ENCODE results near the gene MTX1.
A peak's percentile ranks its signal among the peaks of the same experiment; 100 is the strongest.

The MTX1 gene

DNA sequence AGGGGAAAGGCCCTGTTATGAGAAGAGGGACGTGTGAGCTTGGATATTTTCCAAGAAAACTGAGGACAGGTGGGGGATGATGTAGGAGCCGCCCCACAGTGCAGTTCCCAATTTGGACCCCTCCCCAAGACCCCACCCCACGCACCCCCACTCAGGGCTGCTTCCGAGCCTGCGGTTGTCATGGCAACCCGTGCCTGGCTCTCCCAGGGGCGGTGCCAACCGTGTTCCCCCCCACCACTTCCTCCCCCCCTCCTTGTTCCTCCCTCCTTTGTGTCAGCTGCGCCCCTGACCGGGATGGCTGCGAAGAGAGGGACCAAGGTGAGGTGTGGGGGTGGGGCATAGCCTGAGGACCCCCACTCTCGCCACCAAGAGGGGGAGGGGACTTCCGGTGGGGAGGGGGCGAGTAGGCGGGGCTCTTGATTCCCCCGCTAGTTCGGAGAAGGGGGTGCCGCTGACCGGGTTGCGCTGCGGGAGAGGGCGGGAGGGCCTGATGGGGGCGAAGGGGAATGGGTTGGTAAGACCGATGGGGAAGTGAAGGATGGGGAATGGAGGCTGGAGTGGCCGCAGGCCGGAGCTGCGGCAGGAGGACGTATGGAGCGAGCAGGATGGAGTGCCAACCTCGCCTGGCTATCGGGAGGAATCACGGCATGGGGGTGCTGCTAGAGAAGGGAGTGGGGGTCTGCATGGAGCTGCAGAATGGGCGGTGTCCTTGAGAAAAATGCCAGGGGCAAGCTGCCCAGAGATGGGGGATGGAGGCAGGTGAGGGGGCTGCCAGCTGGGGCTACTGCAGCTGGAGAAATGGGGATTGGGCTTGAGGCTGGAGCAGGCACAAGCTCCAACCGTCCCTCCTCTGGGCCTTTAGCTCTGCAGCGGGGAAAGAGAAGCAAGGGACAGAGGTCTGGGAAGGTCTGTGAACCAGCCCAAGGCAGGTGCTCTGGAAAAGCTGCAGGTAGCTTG lies 33.9 kb upstream of the MTX1 start:
- DNase-seq (ENCODE audit: low read depth) = no peak

DNA sequence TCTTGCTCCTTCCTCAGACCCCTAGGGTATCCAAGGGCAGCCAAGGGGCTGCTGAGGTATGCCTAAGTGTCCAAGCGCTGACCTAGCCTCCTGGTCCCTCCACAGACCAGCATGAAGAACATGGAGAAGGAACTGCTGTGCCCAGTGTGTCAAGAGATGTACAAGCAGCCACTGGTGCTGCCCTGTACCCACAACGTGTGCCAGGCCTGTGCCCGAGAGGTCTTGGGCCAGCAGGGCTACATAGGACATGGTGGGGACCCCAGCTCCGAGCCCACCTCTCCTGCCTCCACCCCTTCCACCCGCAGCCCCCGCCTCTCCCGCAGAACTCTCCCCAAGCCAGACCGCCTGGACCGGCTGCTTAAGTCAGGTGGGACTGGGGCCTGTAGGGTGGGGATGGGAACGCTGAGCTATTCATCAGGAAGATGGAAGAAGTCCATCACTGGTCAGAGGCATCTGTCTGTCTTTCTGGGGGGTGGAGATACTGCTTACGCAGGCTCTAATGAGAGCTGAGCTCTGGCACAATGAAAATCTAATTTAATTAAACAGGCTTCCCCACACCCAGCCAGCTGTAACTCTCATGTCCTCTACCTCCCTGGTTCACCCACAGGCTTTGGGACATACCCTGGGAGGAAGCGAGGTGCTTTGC lies 33.1 kb upstream of the MTX1 start:
- no peak for DNase-seq (ENCODE audit: low read depth)

DNA sequence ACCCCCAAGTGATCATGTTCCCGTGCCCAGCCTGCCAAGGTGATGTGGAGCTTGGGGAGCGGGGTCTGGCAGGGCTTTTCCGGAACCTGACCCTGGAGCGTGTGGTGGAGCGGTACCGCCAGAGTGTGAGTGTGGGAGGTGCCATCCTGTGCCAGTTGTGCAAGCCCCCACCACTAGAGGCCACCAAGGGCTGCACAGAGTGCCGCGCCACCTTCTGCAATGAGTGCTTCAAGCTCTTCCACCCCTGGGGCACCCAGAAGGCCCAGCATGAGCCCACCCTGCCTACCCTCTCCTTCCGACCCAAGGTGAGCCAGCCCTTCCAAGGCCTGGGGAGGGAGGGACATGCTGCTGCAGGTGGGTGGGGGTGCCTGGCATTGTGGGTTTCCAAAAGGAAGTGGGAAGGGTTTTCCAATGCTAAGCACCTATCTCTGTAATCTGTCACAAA lies 32.5 kb upstream of the MTX1 start:
- DNase-seq (ENCODE audit: low read depth) = no peak

DNA sequence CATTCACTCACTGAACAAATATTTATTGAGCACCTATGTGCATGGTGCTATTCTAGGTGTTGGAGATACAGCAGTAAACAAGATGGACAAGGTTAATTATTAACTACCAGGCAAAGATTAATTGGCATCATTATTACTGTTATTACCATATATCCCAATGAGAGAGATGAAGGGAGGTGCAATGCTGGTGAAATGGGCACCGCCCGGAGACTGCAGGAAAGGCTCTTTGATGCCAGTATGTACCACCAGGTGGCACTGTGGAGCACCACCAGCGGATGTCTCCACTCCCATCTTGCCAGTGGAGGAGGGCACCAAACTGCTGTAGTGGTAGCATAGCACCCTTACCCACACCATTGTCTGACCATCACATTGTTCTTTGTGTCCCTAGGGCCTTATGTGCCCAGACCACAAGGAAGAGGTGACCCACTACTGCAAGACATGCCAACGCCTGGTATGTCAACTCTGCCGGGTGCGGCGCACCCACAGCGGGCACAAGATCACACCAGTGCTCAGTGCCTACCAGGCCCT lies 31.9 kb upstream of the MTX1 start:
- peak; percentile 66 for DNase-seq (ENCODE audit: low read depth)

DNA sequence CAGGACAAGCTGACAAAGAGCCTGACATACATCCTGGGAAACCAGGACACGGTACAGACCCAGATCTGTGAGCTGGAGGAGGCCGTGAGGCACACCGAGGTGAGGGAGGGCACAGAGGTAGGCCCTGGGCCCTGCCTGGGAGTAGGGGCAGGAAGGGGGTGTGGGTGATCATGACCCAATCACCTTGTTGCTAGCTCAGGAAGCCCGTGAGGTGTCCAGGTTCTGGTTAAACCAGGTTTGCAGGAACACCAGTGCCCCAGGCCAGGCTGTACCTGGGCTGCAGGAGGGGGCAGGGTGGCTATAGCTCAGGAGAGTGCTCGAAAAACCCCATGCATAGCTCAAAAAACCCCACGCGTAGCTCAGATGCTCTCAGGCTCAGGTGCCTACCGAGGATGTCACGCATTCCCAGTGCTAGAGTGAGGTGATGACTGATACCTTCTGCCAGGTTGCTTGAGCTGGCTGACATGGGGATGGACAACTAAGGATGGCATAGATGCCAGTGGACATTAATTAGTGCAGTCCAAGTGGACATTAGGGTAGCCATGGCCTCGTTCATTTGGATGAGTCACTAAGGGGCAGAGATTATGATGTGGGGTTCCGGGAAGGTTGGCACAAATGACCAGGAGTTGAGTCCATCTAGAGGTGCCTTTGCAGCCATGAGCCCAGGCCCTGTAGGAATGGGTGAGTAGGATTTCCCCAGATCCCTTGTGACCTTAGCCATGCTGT lies 31.1 kb upstream of the MTX1 start:
- DNase-seq (ENCODE audit: low read depth) = no peak

DNA sequence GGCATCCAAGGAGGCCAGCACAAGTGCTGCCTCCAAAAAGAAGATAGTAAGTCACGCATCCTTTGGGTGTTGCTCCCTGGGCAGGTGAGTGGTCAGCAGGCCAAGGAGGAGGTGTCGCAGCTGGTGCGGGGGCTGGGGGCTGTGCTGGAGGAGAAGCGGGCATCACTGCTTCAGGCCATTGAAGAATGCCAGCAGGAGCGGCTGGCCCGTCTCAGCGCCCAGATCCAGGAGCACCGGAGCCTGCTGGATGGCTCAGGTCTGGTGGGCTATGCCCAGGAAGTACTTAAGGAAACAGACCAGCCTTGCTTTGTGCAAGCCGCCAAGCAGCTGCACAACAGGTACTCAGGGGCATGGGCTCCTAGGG lies 30.6 kb upstream of the MTX1 start:
- DNase-seq (ENCODE audit: low read depth) = no peak

DNA sequence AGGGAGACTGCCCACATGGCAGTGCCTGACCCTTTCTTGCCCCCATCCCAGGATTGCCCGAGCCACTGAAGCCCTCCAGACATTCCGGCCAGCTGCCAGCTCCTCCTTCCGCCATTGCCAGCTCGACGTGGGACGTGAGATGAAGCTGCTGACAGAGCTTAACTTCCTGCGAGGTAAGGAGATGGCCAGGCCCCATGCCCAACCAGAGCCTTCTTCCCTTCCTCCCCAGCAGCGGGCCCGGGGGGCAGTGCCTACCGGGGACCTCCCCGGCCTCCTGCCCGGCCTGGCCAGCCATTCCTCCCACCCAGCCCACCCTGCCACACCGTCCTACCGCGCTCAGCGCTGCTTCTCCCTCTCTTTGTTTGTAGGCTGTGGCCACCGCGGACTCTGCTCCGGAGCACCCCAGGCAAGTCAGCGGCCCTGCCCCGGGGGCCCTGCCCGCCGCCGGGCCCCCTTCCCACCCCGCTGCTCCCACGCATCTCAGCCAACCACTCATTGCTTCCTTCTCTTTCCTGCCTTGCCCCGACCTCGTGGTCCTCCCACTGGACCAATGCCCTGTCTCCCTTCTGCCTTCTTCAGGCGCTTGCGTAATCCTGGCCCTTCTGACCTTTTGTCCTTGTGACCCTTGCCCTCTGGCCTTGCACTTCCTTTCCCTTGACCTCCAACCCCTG lies 29.9 kb upstream of the MTX1 start:
- DNase-seq (ENCODE audit: low read depth) = no peak

DNA sequence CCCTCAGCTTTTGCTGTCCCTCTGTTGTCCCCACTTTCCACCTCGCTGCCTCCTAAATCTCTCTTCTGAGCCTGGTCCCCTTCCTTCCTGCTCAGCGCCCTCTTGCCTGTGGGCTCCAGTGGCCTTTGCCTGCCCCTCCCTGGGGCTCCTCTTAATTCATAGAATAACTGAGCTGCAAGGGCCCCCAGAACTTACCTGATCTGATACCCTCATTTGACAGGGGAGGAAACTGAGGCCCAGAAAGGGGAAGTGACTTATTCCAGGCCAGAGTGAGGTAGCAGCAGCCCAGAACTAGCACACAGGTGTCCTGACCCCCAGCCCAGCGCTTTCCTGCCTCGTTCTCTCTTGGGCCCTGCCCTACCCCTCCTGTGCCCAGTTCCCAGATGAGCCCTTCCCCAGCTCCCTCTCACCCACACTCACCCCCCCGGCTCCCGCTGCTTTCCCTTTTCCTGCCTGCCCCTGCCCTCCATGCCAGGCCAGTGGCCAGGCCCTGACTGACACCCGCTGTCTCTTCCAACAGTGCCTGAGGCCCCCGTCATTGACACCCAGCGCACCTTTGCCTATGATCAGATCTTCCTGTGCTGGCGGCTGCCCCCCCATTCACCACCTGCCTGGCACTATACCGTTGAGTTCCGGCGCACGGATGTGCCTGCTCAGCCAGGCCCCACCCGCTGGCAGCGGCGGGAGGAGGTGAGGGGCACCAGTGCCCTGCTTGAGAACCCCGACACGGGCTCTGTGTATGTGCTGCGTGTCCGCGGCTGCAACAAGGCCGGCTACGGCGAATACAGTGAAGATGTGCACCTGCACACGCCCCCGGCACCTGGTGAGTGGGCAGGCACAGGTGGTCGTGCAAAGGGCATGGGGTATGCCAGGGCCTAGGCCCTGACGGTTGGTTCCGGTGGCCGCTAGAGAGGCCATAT lies 29.1 kb upstream of the MTX1 start:
- no peak for DNase-seq (ENCODE audit: low read depth)

DNA sequence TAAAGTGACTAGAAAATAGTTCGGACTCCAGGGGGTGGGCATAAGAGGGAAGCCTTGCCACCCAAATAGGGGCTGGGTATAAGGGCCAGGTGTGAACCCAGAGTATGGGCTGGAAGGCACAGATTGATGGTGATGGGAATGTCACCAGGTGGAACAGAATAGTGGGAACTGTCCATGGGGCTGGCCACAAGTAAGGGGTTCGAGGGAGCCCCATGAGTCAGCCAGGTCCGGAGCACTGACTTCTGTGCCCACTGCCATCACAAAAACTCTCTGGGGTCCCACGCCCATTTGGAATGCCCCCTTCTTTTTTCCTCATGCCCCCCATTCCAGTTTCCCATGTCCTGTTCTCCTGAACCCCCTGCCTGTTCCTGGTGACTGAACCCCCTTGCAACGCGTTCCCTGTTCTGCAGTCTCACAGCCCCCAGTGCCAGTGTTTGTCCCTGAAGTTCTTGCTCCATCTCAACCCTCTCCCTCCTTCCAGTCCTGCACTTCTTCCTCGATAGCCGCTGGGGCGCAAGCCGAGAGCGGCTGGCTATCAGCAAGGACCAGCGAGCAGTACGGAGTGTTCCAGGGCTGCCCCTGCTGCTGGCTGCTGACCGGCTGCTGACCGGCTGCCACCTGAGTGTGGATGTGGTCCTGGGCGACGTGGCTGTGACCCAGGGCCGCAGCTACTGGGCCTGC lies 27.0 kb upstream of the MTX1 start:
- no peak for DNase-seq (ENCODE audit: low read depth)

DNA sequence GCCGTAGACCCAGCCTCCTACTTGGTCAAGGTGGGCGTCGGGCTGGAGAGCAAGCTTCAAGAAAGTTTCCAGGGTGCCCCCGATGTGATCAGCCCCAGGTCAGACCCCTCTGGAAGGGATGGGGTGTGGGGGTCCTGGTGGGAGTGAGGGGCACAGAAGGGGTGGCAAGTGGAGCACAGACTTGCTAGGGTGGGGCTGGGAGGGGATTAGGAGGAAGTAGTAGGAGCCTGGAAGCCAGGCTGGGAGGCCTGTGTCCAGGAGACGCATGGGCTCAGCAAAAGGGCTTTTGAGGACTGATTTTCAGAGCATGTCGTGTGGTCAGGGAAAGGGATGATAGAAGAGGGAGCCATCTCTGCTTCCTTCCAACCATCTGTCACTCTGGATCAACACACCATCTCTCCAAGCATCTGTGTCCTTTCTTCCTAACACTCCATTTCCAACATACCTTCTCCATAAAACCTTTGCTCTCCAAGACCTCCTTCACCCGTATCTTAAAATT lies 26.4 kb upstream of the MTX1 start:
- DNase-seq (ENCODE audit: low read depth) = no peak

DNA sequence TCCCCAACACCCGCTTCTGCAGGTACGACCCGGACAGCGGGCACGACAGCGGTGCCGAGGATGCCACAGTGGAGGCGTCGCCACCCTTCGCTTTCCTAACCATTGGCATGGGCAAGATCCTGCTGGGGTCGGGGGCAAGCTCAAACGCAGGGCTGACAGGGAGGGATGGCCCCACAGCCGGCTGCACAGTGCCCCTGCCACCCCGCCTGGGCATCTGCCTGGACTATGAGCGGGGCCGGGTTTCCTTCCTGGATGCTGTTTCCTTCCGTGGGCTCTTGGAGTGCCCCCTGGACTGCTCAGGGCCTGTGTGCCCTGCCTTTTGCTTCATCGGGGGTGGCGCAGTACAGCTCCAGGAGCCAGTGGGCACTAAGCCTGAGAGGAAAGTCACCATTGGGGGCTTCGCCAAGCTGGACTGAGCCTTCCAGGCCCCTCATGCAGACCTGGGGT lies 24.7 kb upstream of the MTX1 start:
- DNase-seq (ENCODE audit: low read depth) = no peak

DNA sequence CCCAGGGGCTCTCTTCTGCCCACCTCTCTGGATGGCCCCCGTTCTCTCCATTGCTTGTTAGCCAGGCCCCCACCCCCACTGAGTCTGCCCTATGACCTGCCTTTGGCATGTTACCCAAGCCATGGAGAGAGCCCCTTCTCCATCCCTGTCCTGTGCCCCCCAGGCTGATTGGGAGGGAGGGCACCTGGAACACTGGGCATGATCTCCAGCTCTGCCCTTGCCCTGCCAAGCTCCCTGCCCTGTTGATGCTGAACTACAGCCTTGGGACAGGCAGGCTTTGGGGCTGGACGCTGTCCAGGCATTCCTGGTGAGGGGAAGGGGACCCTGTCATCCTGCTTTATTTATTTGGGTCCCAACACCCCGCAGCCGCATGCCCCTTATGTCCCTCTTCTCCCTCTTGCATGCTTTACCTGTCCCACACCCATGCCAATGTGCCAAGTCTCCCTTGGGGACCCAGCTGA lies 24.1 kb upstream of the MTX1 start:
- no peak for DNase-seq (ENCODE audit: low read depth)

DNA sequence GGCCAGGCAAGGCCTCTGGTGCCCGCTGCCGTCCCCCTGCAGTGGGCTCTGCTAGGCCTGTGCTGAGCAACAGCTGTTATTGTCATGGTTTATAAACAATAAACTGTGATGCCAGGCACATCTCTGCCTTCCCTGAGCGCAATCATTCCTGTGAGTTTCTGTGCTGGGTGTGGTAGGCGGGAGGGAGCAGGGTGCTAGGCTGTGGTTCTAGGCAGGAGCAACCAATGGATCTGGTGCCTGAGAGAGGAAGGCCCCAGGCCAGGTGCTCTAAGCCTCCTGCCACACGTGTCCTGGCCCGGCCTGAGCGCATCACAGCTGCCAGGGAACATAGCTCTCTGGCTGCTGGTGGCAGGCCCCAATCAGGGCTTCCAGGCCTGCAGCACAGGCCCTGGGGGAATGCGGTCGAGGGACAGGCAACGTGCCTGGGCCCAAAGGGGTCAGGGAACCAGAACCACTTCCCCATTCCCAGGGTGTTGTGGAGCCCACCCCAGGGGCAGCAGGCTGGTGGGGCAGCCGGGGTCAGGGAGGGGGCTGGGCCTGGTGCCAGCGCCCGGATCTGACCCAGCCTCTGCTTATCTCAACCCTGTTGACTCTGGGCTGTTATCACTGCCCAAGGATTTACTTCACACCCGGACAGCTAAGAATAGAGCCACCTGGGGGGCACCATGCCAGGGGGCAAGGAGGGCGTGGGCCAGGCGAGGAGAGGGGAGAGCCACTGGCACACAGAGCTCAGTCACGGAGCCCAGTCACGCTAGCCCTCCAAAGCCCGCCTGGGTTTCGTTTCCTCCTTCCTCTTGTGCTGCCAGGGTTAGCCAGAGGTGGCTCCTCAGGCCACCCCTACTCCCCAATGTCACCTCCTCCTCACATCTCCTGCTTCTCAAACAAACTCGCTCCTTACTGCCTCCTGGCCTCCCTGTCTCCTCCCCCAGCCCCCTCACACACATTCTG lies 23.4 kb upstream of the MTX1 start:
- no peak for DNase-seq (ENCODE audit: low read depth)

DNA sequence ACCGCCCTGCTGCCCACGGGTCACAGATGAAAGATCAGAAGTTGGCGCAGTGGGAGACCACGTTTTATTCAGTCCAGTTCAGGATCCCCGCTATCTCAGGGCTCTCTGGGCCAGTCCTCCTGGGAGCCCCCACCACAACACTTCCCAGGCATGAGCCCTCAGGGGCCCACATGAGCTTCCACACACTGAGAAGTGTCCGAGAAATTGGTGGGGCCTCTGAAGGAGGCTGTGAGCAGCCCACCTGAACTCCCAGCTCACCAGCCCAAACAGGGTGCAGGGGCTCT lies 22.8 kb upstream of the MTX1 start:
- DNase-seq (ENCODE audit: low read depth) = no peak

DNA sequence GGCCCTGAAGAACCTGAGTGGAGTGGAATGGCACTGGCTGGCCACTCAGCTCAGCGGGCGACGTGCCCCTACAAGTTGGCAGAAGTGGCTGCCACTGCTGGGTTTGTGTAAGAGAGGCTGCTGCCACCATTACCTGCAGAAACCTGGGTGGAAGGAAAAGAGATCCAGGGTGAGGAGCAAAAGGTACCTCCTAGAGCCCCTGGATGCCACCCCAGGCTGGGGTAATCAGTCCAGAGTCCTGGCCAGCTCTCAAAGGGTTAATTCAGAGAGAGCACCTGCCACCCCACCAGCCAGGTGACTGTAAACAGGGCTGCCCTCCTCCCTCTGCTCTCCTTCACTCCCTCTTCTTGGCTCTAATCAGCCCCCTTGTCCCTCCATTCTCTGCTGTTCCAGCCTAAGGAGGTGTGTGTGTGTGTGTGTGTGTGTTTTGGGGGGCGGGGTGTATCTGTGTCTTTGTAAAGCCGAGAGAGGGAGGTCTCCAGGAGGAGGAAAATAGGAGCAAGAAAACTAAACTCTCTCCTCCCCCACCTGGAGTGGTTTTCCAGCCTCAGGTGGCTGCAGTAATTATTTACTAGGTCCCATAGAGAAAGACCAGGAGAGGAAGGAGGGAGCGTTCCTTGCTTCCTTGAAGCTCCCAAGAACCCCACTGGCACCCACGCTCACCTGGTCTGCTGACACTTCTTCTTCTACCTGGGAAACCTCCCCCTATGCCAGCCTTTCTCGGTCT lies 22.3 kb upstream of the MTX1 start:
- no peak for DNase-seq (ENCODE audit: low read depth)

DNA sequence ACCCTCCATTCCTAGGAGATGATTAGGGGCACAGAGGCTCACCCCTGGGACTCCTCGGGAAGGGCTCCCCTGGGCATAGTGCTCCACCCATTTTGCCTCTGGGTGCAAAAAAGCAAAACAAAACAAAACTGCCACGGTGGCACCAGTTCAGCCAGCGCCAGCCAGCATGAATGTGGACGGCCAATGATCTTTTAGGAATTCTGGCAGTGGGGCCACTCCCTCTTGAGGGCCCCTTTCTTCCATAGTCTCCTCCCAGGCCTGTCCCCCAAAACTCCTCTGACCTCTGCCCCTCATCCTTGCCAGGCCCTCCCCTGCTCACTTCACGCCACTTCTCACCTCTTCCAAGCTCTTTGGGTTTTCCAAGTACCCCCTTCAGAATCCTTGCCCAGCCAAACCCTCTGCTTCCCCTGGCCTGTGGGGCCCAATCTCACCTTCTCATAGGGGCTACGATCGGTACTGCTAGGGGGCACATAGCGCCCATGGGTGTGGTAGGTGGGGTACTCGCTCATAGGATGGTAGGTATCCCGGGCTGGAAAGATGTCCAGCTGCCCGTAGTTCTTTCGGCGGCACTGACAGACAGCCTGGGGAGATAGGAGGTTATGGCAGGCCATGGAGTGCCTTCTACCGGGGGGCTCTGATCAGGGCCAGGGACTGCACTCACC lies 21.6 kb upstream of the MTX1 start:
- DNase-seq (ENCODE audit: low read depth) = no peak

DNA sequence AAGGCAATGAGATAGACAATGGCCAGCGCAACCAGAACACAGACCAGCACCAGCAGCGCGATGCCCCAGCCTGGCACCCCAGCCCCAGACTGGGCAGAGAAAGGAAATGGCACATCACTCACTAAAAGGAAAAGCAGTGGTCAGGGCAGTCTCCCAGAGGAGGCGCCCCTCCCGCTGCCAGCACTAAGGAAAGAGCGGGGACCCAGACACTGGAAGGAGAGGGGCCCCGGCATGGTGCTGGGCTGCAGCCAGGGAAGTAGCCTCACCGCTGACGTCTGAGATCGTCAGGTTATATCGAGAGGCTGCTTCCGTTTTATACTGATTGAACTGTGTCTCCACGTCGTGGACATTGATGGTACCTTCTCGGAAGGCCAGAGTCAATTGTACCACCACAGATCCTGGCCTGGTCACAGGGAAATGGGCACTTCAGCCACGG lies 21.0 kb upstream of the MTX1 start:
- no peak for DNase-seq (ENCODE audit: low read depth)

DNA sequence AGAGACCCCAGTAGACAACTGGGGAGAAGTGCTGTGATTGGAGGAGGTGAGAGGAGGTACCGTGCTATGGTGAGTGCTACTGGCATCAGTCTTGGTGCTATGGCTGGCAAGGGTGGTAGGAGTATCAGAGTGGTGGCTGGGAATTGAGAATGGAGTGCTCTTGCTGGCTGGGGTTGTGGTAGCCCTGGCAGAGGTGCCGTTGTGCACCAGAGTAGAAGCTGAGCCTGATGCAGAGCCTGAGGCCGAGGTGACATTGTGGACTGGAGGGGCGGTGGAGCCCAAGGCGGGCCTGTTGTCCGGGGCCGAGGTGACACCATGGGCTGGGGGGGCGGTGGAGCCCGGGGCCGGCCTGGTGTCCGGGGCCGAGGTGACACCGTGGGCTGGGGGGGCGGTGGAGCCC lies 20.2 kb upstream of the MTX1 start:
- no peak for DNase-seq (ENCODE audit: low read depth)
